A549 (cell line): Measurements from ENCODE around the gene TMPRSS7. TPM values are rescaled to one million over a fixed set of nuclear protein-coding genes. Genes with fewer than 3 reads are reported as not detected.

Experiments used
- ATAC-seq, 2 experiments: fragments of 200-7000 bp in 1 of 2; fragments of >200 bp in 1 of 2; cut with Nextera tagmentation in 1 of 2; cut with Tn5 transposase in 1 of 2; 3 replicates each; pipeline versions ENCODE4 v1.8.0 to v1.9.1; 2018 to 2020; ENCODE audit warnings: mild to moderate bottlenecking in 1 of 2, moderate library complexity in 1 of 2
- CTCF ChIA-PET: fragments of 300-600 bp; sonication (Branson Sonifier 250); formaldehyde crosslinking; extraction: SDS; loops from one replicate; lab custom pipeline; 2021; ENCODE audit warnings: antibody characterized with exemption, inconsistent platforms; lab: Yijun Ruan, JAX
- POLR2A ChIA-PET: fragments of 350-600 bp; formaldehyde crosslinking; extraction: SDS; loops from one replicate; lab custom pipeline; 2021; ENCODE audit warnings: antibody characterized with exemption, inconsistent platforms; lab: Yijun Ruan, JAX
- DNase-seq, 2 experiments: peaks; one replicate each; pipeline versions ENCODE4 v3.0.0 to v3.0.0-alpha.2; 2011 to 2016; ENCODE audit warnings: low read depth in 1 of 2, low spot score in 1 of 2
- FAIRE-seq: peaks from 2 replicates; lab custom pipeline; 2011; peaks lifted over from hg19 to GRCh38; lab: Jason Lieb, UNC
- H3K27ac ChIP-seq, 2 experiments: fragments of >200 bp; sonication (Bioruptor Twin); formaldehyde crosslinking; 3 replicates each; pipeline ENCODE4 v1.5.1; 2016 to 2017
- H3K4me1 ChIP-seq: fragments of >200 bp; sonication (Bioruptor Twin); formaldehyde crosslinking; 3 replicates; pipeline ENCODE4 v1.6.1; 2016
- H3K4me2 ChIP-seq: fragments of >200 bp; sonication (Bioruptor Twin); formaldehyde crosslinking; 3 replicates; pipeline ENCODE4 v1.6.1; 2016
- H3K4me3 ChIP-seq: fragments of >200 bp; sonication (Bioruptor Twin); formaldehyde crosslinking; 3 replicates; pipeline ENCODE4 v1.5.1; 2016
- H3K9me3 ChIP-seq: fragments of >200 bp; sonication (Bioruptor Twin); formaldehyde crosslinking; 3 replicates; pipeline ENCODE4 v1.6.1; 2016
- BCL3 ChIP-seq: fragments of >200 bp; sonication (Bioruptor Twin); formaldehyde crosslinking; IDR thresholded peaks from 3 replicates; pipeline ENCODE4 v1.6.1; 2016
- CBX2 ChIP-seq: fragments of 200-600 bp; sonication (generic); IDR thresholded peaks from 2 replicates; pipeline ENCODE4 v1.6.1; 2016; ENCODE audit warnings: low read depth, mild to moderate bottlenecking, borderline replicate concordance
- E2F6 ChIP-seq: IDR thresholded peaks from 2 replicates; pipeline ENCODE4 v1.6.1; 2012; ENCODE audit warnings: low read depth, borderline replicate concordance
- EHMT2 ChIP-seq: fragments of 200-600 bp; sonication (generic); IDR thresholded peaks from 2 replicates; pipeline ENCODE4 v1.6.1; 2016; ENCODE audit warnings: antibody characterized with exemption, low read depth, mild to moderate bottlenecking, moderate library complexity
- ELK1 ChIP-seq: fragments of 150-350 bp; IDR thresholded peaks from 2 replicates; pipeline ENCODE4 v1.6.1; 2014; ENCODE audit warnings: low read depth, mild to moderate bottlenecking, low read length
- EP300 ChIP-seq, 2 experiments: fragments of >200 bp; sonication (Bioruptor Twin); formaldehyde crosslinking; IDR thresholded peaks; 2 replicates in 1 of 2; 3 replicates in 1 of 2; pipeline ENCODE4 v1.6.1; 2016 to 2017
- FOSB ChIP-seq: fragments of 250-450 bp; sonication (Bioruptor Pico); IDR thresholded peaks from 2 replicates; pipeline ENCODE4 v1.5.0; 2020; ENCODE audit warnings: mild to moderate bottlenecking, moderate library complexity
- FOSL2 ChIP-seq, 2 experiments: fragments of 450-650 bp in 1 of 2; fragments of >200 bp in 1 of 2; sonication (Bioruptor Twin) in 1 of 2; formaldehyde crosslinking; IDR thresholded peaks; 2 replicates each; pipeline versions ENCODE4 v1.5.0 to v1.6.1; 2016 to 2020; ENCODE audit warnings: mild to moderate bottlenecking in 1 of 2, moderate library complexity in 1 of 2
- FOXS1 ChIP-seq: fragments of 250-450 bp; sonication (Bioruptor Pico); IDR thresholded peaks from 2 replicates; pipeline ENCODE4 v1.5.0; 2020; ENCODE audit warnings: mild to moderate bottlenecking, moderate library complexity
- HES2 ChIP-seq: fragments of >200 bp; sonication (Bioruptor Twin); formaldehyde crosslinking; IDR thresholded peaks from 2 replicates; pipeline ENCODE4 v1.6.1; 2016
- HOXB5 ChIP-seq: fragments of 250-450 bp; sonication (Bioruptor Pico); IDR thresholded peaks from 2 replicates; pipeline ENCODE4 v1.5.0; 2020; ENCODE audit warnings: mild to moderate bottlenecking, moderate library complexity
- JUN ChIP-seq, 2 experiments: fragments of >200 bp; sonication (Bioruptor Twin); formaldehyde crosslinking; IDR thresholded peaks; 2 replicates in 1 of 2; 3 replicates in 1 of 2; pipeline ENCODE4 v1.6.1; 2016 to 2017
- MAFK ChIP-seq: fragments of 450-650 bp; IDR thresholded peaks from 2 replicates; pipeline ENCODE4 v1.6.1; 2014; ENCODE audit not compliant: partially characterized antibody
- MAZ ChIP-seq: fragments of 150-350 bp; IDR thresholded peaks from 2 replicates; pipeline ENCODE4 v1.6.1; 2014; ENCODE audit warnings: antibody characterized with exemption, low read depth, low read length, borderline replicate concordance
- MYC ChIP-seq: IDR thresholded peaks from 2 replicates; pipeline ENCODE4 v1.6.1; 2012; ENCODE audit warnings: mild to moderate bottlenecking, inconsistent platforms, low read length, improper control_type of control experiment, borderline replicate concordance
- NR3C1 ChIP-seq: fragments of >200 bp; sonication (Bioruptor Twin); formaldehyde crosslinking; IDR thresholded peaks from 3 replicates; pipeline ENCODE4 v1.6.1; 2017
- PHF8 ChIP-seq: fragments of 200-600 bp; sonication (generic); IDR thresholded peaks from 2 replicates; pipeline ENCODE4 v1.6.1; 2016; ENCODE audit warnings: low read depth, mild to moderate bottlenecking, antibody characterized with exemption, moderate library complexity, borderline replicate concordance
- POLR2AphosphoS2 ChIP-seq: conservative IDR thresholded peaks from 2 replicates; pipeline ENCODE4 v1.6.1; 2012; ENCODE audit warnings: low read length, improper control_type of control experiment, inconsistent platforms
- RAD21 ChIP-seq, 2 experiments: fragments of >200 bp in 1 of 2; sonication (Bioruptor Twin) in 1 of 2; formaldehyde crosslinking in 1 of 2; IDR thresholded peaks in 1 of 2; conservative IDR thresholded peaks in 1 of 2; 2 replicates in 1 of 2; 3 replicates in 1 of 2; pipeline ENCODE4 v1.6.1; 2012 to 2018; ENCODE audit warnings: inconsistent platforms in 1 of 2
- SREBF2 ChIP-seq: fragments of 450-650 bp; IDR thresholded peaks from 2 replicates; pipeline ENCODE4 v1.6.1; 2014; ENCODE audit warnings: mild to moderate bottlenecking, moderate library complexity
- TP53 ChIP-seq: fragments of 250-450 bp; sonication (Bioruptor Pico); IDR thresholded peaks from 2 replicates; pipeline ENCODE4 v1.5.0; 2021; ENCODE audit warnings: mild to moderate bottlenecking, moderate library complexity
- ZFP36 ChIP-seq: fragments of 450-650 bp; IDR thresholded peaks from 2 replicates; pipeline ENCODE4 v1.6.1; 2014; ENCODE audit warnings: borderline replicate concordance; ENCODE audit not compliant: partially characterized antibody
- ZNF302 ChIP-seq: fragments of 250-450 bp; sonication (Bioruptor Pico); IDR thresholded peaks from 2 replicates; pipeline ENCODE4 v1.9.0; 2021; ENCODE audit warnings: inconsistent platforms, mild to moderate bottlenecking, moderate library complexity
- WGBS: methylation state at CpG from one replicate; pipeline ENCODE4 v1.1.6; 2017; ENCODE audit errors: missing lambda C conversion rate; 5-methylcytosine and 5-hydroxymethylcytosine counted together
- polyA plus RNA-seq, 4 experiments: library from polyadenylated mRNA; depleted of rRNA in 3 of 4; stranded (reverse); fragments of >200 nt; fragmentation: RNase III in 1 of 4; extraction: RNeasy Plus Mini Kit Qiagen cat#74134 plus additional on column Dnase treatment in 1 of 4; gene quantifications; 2 replicates in 3 of 4; 3 replicates in 1 of 4; pipeline ENCODE4 v1.2.3, GENCODE V29; 2011 to 2017
- TF ChIP-seq, protein P1 (sequence below): fragments of 450-650 bp; IDR thresholded peaks from 2 replicates; pipeline ENCODE4 v1.6.1; 2014; ENCODE audit warnings: antibody characterized with exemption

TMPRSS7 gene
- polyA plus RNA-seq, 2 of the 4 experiments (the other 2 are of a cell fraction) = 0.04 to 0.09 TPM

GRCh38 chr3:112084980-112085705 lies 50.6 kb downstream of the TMPRSS7 start:
- Histone ChIP-seq H3K4me1 (peaks cover 32% of the 10 kb centered on the region), H3K27ac (peak overlapping the region; percentile 69 to 94; a peak in 5 of 6 replicates), H3K9me3 (no peaks in the 10 kb centered on the region), H3K4me2 (peak overlapping the region; percentile 97), H3K4me3 (peak overlapping the region; percentile 58)
- DNase-seq (peak in 1 of 2 experiments; percentile 55), FAIRE-seq (no peak), ATAC-seq (peak; percentile 23 to 24; a peak in 2 of 6 replicates)
- CTCF ChIA-PET = interaction anchor here (0.9 kb wide), 1 partner anchor 26 kb away, joined by 3 read pairs; no protein-coding TSS in a partner anchor
- POLR2A ChIA-PET = interaction anchor here (1.0 kb wide), 1 partner anchor 71 kb away, joined by 3 read pairs; no protein-coding TSS in a partner anchor
- TF ChIP-seq, protein P1, sequence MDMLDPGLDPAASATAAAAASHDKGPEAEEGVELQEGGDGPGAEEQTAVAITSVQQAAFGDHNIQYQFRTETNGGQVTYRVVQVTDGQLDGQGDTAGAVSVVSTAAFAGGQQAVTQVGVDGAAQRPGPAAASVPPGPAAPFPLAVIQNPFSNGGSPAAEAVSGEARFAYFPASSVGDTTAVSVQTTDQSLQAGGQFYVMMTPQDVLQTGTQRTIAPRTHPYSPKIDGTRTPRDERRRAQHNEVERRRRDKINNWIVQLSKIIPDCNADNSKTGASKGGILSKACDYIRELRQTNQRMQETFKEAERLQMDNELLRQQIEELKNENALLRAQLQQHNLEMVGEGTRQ = no peak
- TF ChIP-seq FOSL2 (IDR thresholded peaks at IDR 0.05) (peak; percentile 16; the same call in 1 of the 2 replicates), FOSL2 (CRISPR knock-in tag; IDR thresholded peaks at IDR 0.05) (no peak)
- 85% methylated on average over 7 of the region's 7 CpGs for WGBS

DNA sequence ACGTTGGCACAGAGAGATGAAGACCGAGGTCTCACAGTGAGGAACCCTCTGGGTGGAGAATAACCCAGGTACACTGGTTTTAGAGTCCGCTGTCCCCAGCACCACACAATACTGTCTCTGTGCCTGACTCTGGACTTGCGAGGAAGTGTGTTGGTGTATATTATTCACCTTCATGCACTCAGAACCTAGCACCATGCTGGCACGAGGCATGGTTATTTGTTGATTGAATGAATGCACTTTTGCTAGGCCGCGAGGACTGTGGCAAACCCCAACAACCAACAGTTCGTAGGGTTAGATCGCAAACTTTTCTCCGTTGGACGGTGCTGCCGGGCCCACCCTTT lies 51.2 kb downstream of the TMPRSS7 start:
- peak overlapping the region; percentile 69 to 94 for H3K27ac ChIP-seq
- POLR2A ChIA-PET = interaction anchor here (1.0 to 1.7 kb wide), 2 partner anchors 12 to 72 kb away, joined by 3 to 8 read pairs; no protein-coding TSS in a partner anchor

GRCh38 chr3:112086076-112086854 lies 51.7 kb downstream of the TMPRSS7 start, which contains the start of gene C3orf52:
TSS of gene C3orf52 (plus strand) at chr3:112086389. CDS start at chr3:112086408, 19 bp downstream.
- POLR2A ChIA-PET = interaction anchor here (1.2 to 1.7 kb wide), 2 partner anchors 11 kb away, joined by 4 to 8 read pairs; no protein-coding TSS in a partner anchor
- peak; percentile 86 to 94 for DNase-seq
- Histone ChIP-seq H3K4me2 (peak within 1 kb of the TSS; percentile 97), H3K9me3 (no peaks in the 10 kb centered on the region), H3K4me3 (peak within 1 kb of the TSS; percentile 58), H3K27ac (peak within 1 kb of the TSS; percentile 69 to 94), H3K4me1 (peaks cover 32% of the 10 kb centered on the region)
- WGBS = 4% methylated on average over 25 of the region's 67 CpGs
- ATAC-seq = peak; percentile 93 to 97
- FAIRE-seq = no peak
- CTCF ChIA-PET = interaction anchor here (1.0 kb wide), 2 partner anchors 43 to 439 kb away, joined by 4 read pairs; no protein-coding TSS in a partner anchor
- TF ChIP-seq EHMT2 = no peak
- TF ChIP-seq EP300 (IDR thresholded peaks at IDR 0.05) = no peak
- TF ChIP-seq, protein P1 = no peak
- no peak for TF ChIP-seq MAZ
- TF ChIP-seq RAD21 (conservative IDR thresholded peaks at IDR 0.05 in 1 of 2, IDR thresholded peaks at IDR 0.05 in 1 of 2) = peak in 1 of 2 experiments; percentile 20; a peak in 1 of 5 replicates
- TF ChIP-seq FOXS1 = no peak
- no peak for TF ChIP-seq TP53
- TF ChIP-seq FOSB (CRISPR knock-in tag) = no peak
- TF ChIP-seq ZNF302 (CRISPR knock-in tag) = no peak
- no peak for TF ChIP-seq SREBF2
- no peak for TF ChIP-seq CBX2
- no peak for TF ChIP-seq HOXB5 (CRISPR knock-in tag)
- TF ChIP-seq BCL3 = 0 out of 3 replicates have a peak, but pooled peaks have one; percentile 38

More for the DNA sequence above, 51.2 kb downstream of the TMPRSS7 start:
- no peak for DNase-seq
- TF ChIP-seq MYC (no peak), E2F6 (no peak), MAFK (no peak), MAZ (no peak), ELK1 (no peak), PHF8 (no peak), JUN (IDR thresholded peaks at IDR 0.05) (no peak), ZNF302 (CRISPR knock-in tag) (no peak), HOXB5 (CRISPR knock-in tag) (no peak), HES2 (no peak), ZFP36 (no peak), POLR2AphosphoS2 (no peak), NR3C1 (no peak)
- TF ChIP-seq, all 56 proteins: peak for 0
- CTCF ChIA-PET = interaction anchor here (0.9 to 1.0 kb wide), 2 partner anchors 26 to 440 kb away, joined by 3 to 4 read pairs; no protein-coding TSS in a partner anchor
- H3K4me2 ChIP-seq = peak overlapping the region; percentile 97
- peak overlapping the region; percentile 58 for H3K4me3 ChIP-seq
- peaks cover 32% of the 10 kb centered on the region for H3K4me1 ChIP-seq
- peak; percentile 14 to 17; a peak in 4 of 6 replicates for ATAC-seq
- FAIRE-seq = no peak
- WGBS = 42% methylated on average over 12 of the region's 12 CpGs
- H3K9me3 ChIP-seq = no peaks in the 10 kb centered on the region
